ENCODE results near the gene PDIA2. TPM values are rescaled to one million over a fixed set of nuclear protein-coding genes. Genes with fewer than 3 reads are reported as not detected.

The PDIA2 gene
- total RNA-seq, 3 donors from 2014 or later, result 0.23 to 2.8 (median 1.3) TPM

DNA sequence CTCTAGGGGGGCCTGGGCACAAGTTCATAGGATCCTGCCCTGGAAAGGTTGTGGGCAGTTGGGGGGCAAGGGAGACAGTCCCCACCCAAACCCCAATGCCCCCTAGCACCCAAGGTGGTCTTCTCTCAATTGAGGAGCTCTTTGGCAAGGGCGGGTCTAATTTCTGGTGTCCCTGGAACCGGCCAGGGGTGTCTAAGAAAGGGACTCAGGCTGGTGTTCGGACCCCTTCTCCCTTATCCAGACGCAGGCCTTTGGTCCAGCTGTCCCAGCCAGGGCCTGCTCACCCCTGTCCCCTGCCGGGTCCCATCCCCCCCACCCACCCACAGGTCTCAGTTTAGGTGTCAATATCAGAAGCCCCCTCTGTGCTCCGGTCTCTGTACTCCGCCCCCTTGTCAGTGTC, 3.4 kb upstream of the PDIA2 start:
- H3K36me3 ChIP-seq (ENCODE audit: low read depth), result no peaks in the 10 kb centered on the region
- intact Hi-C loops (cut with DNase I, micrococcal nuclease), result no loop called here
- ATAC-seq (no peak), DNase-seq (no peak)
- peaks cover 23% of the 10 kb centered on the region for H3K4me1 ChIP-seq (ENCODE audit: low read depth)
- TF ChIP-seq, protein P1, sequence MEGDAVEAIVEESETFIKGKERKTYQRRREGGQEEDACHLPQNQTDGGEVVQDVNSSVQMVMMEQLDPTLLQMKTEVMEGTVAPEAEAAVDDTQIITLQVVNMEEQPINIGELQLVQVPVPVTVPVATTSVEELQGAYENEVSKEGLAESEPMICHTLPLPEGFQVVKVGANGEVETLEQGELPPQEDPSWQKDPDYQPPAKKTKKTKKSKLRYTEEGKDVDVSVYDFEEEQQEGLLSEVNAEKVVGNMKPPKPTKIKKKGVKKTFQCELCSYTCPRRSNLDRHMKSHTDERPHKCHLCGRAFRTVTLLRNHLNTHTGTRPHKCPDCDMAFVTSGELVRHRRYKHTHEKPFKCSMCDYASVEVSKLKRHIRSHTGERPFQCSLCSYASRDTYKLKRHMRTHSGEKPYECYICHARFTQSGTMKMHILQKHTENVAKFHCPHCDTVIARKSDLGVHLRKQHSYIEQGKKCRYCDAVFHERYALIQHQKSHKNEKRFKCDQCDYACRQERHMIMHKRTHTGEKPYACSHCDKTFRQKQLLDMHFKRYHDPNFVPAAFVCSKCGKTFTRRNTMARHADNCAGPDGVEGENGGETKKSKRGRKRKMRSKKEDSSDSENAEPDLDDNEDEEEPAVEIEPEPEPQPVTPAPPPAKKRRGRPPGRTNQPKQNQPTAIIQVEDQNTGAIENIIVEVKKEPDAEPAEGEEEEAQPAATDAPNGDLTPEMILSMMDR (IDR thresholded peaks at IDR 0.05), result no peak
- no peaks in the 10 kb centered on the region for H3K9me3 ChIP-seq
- H3K4me3 ChIP-seq, result no peak overlapping the region

DNA sequence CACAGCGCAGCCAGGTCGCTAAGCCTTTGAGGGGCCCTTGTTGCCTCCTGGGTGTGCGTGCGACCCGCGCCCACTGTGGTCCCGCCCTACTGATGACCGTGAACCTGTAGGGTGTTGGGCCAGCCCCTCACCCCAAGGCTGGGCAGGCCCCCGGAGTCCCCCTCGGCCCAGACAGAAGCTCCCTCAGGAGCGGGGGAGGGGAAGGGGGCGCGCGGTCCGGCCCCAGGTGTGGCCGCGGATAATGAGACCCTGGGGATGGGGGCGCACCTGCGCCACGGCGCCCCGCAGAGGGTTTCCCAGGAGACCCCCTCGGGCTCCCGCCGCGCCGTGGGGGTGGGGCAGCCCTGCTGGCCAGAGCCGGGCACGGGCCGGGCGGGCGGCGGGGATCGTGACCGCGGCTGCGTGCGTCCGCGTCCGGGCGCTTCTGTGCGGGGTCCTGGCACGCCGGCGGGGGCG, 2.9 kb upstream of the PDIA2 start:
- ATAC-seq (no peak), DNase-seq (peak in 1 of 3 donors; percentile 44)
- H3K9me3 ChIP-seq, result no peaks in the 10 kb centered on the region
- H3K4me3 ChIP-seq, result no peak overlapping the region
- TF ChIP-seq, protein P1 (IDR thresholded peaks at IDR 0.05), result no peak
- intact Hi-C loops (cut with DNase I, micrococcal nuclease), result no loop called here
- no peaks in the 10 kb centered on the region for H3K36me3 ChIP-seq (ENCODE audit: low read depth)
- H3K4me1 ChIP-seq (ENCODE audit: low read depth), result peaks cover 20% of the 10 kb centered on the region

DNA sequence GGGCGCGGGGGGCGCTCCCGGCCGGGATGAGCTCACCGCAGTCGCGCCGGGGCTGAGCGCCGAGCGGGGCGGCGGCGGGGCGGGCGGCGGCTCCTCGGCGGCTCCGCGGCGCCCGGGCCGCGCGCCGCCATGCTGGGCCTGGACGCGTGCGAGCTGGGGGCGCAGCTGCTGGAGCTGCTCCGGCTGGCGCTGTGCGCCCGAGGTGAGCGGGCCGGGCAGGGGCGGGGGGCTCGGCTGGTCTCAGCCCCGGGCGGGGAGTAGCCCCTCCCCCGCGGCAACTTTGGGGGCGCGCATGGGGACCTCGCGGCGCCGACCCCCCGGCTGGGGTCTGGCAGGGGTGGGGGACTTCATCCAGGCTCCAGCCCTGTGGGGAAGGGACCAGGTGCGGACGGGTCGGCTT, 2.4 kb upstream of the PDIA2 start, which contains the start of gene ARHGDIG:
TSS of gene ARHGDIG (plus strand) at position 40 of the 400 bp plus-strand sequence. CDS start at position 130, 90 bp downstream.
- DNase-seq, result peak in 1 of 3 donors; percentile 38
- H3K4me3 ChIP-seq, result no peak within 1 kb of the TSS
- intact Hi-C loops (cut with DNase I, micrococcal nuclease), result no loop called here
- TF ChIP-seq, protein P1 (IDR thresholded peaks at IDR 0.05), result no peak
- peaks cover 17% of the 10 kb centered on the region for H3K4me1 ChIP-seq (ENCODE audit: low read depth)
- no peaks in the 10 kb centered on the region for H3K36me3 ChIP-seq (ENCODE audit: low read depth)
- H3K9me3 ChIP-seq, result no peaks in the 10 kb centered on the region
- ATAC-seq, result no peak

DNA sequence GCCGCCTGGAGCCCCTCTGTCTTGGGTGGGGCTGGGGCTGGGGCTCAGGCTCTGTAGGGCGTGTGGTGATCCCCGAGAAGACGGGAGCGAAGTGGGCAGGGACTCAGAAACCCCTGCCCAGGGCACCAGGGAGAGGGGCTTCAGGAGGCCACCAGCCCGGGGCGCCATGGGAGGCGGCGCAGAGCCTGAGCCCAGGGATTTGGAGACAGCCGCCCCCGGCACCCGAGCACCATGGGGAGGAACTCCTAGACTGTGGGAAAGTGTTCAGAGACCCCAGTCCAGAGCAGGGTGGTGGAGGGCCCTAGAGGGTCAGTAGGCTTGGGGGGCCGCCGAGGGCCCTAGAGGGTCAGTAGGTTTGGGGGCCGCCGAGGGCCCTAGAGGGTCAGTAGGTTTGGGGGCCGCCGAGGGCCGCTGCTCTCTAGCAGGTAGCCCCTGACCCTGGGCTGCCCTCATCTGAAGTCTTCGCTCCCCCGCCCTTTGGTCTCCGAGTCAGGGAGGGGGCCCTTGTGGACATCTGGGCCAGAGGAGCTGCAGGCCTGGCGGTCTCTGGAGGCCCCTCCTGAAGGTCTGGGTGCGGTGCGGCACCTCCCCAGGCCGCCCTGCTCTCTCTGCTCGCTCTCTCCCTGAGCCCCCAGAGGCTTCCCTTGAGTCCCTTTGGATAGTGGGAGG, 1.8 kb upstream of the PDIA2 start:
- DNase-seq (peak in 1 of 3 donors; percentile 37), ATAC-seq (no peak)
- Histone ChIP-seq H3K9me3 (no peaks in the 10 kb centered on the region), H3K36me3 (ENCODE audit: low read depth) (no peaks in the 10 kb centered on the region), H3K4me3 (no peak overlapping the region), H3K4me1 (ENCODE audit: low read depth) (peaks cover 17% of the 10 kb centered on the region)
- TF ChIP-seq, protein P1 (IDR thresholded peaks at IDR 0.05), result no peak
- intact Hi-C loops (cut with DNase I, micrococcal nuclease), result no loop called here

DNA sequence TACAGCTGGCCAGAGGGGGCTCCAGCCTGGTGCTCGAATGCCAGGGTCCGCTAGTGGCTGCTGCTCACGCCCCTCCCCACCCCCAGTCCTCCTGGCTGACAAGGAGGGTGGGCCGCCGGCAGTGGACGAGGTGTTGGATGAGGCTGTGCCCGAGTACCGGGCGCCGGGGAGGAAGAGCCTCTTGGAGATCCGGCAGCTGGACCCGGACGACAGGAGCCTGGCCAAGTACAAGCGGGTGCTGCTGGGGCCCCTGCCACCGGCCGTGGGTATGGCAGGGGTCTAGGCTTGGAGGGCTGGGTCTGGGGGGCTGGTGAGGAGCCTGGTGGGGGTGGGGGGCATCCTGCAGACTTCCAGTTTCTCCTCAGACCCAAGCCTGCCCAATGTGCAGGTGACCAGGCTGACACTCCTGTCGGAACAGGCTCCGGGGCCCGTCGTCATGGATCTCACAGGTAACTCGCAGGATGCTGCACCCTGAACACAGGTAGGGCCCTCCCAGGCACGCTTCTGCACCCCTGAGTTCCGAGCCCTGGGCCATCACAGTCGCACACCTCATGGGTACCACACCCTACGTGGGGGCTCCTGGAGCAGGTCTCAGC, 1.2 kb upstream of the PDIA2 start:
- DNase-seq (no peak), ATAC-seq (peak; percentile 16)
- Histone ChIP-seq H3K36me3 (ENCODE audit: low read depth) (no peaks in the 10 kb centered on the region), H3K4me3 (no peak overlapping the region), H3K9me3 (no peaks in the 10 kb centered on the region), H3K4me1 (ENCODE audit: low read depth) (peaks cover 17% of the 10 kb centered on the region)
- intact Hi-C loops (cut with DNase I, micrococcal nuclease), result no loop called here
- TF ChIP-seq, protein P1 (IDR thresholded peaks at IDR 0.05), result no peak

Measured in mucosa of descending colon (tissue), 3 donors.